ENCODE data around the gene TSHZ2. TPM values are rescaled to one million over a fixed set of nuclear protein-coding genes. Genes with fewer than 3 reads are reported as not detected.

Gene TSHZ2
- polyA plus RNA-seq, 4 donors, result 11.0 to 14.5 (median 14.3) TPM

DNA sequence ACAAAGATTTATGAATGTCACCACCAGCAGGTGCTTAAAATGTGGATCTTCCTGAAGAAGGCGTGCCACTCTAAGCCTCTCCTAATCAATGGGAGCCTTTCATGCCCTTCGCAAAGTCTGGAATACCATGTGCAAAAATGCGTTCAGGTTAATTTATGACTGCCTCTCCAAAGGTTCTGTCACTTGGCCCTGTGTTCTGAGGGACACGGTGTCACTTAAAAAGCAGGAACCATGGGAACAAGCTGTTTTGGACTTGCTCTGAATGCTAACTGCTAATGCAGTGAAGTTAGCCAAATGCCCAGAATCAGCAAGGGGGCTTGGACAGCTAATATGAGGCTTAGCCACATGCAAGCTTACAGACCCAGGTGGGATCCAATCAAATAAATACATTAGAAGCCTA lies 250.3 kb downstream of the TSHZ2 start:
- no peak for DNase-seq (ENCODE audit: low read depth in 4 of 4, low spot score in 2 of 4)

DNA sequence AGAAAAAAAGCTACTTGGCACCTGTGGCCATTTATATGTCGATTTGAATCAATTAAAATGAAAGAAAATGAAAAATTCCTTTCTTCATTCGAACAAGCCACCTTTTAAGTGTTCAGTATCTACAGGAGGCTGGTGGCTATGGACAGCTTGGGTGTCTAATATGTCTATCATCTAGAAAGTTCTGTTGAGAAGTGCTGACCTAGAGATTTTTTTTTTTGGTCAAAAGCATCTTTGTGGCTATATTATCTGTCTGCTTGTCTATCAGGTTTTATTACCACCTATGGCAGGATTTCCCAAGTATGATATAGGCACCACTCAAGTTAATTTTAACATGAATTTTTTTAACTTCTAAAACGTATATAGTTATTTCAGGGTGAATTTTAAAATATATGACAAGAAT lies 250.8 kb downstream of the TSHZ2 start:
- no peak for DNase-seq (ENCODE audit: low read depth in 4 of 4, low spot score in 2 of 4)

DNA sequence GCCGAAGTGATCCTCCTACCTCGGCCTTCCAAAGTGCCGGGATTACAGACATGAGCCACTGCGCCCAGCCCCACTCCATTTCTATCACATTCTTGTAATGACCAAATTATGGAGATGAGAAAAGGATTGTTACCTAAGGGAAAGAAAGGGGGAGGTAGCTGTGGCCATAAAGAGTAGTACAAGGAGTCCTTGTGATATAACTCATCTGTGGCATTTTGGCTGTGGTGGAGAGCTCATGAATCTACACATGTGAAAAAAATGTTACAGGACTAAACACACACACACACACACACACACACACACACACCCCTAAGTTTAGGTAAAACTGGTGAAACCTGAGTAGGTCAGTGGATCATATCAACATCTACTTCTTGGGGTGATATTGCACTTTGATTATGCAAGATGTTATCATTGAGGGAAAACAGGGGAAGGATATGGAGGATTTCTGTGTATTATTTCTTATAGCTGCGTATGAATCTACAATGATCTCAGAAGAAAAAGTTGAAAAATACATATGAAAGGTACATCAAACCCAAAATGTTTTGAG lies 251.5 kb downstream of the TSHZ2 start:
- no peak for DNase-seq (ENCODE audit: low read depth in 4 of 4, low spot score in 2 of 4)

DNA sequence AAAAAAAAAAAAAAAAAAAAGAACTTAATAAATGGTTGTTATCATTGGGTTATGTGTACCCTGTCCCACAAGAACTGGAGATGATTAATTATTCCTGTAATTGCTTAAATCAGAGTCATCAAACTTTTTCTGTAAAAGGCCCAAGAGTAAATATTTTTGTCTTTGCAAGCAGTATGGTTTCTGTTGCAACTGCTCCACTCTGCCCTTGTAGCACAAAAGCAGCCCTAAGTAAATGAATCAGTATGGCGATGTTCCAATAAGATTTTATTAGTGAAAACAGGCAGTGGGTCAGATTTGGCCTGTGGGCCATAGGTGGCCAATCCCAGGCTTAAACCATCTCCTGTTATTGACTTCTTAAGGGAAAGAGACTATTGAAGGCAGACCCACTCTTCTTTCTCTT lies 252.7 kb downstream of the TSHZ2 start:
- DNase-seq (ENCODE audit: low read depth in 4 of 4, low spot score in 2 of 4), result no peak

DNA sequence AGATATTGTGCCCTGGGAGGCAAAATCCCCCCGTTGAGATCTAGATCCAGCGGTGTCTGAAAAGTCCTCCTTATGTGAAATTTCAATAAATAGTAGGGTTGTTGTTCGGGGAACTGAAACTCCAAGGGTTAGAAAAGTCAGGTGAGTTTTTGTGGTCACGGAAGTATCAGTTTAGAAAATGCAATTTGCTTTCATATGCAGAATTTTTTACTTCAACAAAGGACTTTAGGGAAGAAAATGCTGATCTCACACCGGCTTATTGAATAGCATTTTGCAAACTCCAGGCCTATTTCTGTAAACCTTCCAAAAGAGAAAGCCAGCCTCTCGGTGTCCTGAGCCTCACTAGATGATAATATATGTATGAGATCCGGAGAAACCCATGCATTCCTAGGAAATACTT lies 254.7 kb downstream of the TSHZ2 start:
- no peak for DNase-seq (ENCODE audit: low read depth in 4 of 4, low spot score in 2 of 4)

DNA sequence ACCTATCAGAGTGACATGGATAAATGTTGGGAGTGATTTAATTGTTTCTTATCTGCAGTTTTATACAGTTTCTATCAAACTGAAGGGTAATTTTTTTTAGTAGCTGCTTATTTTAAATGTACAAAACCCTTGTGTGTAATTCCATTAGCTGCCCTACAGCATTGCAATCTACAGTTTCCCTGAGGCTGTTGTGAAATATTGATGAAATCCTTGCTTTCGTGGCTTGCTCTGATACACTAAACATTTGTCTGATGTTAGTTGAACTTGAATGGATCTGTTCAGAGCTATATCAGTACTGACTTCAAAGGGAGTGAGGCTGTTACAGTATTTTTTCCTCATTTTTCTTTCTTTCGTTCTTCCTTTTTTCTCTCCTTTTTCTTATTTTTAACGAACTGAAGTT lies 255.4 kb downstream of the TSHZ2 start:
- no peak for DNase-seq (ENCODE audit: low read depth in 4 of 4, low spot score in 2 of 4)

DNA sequence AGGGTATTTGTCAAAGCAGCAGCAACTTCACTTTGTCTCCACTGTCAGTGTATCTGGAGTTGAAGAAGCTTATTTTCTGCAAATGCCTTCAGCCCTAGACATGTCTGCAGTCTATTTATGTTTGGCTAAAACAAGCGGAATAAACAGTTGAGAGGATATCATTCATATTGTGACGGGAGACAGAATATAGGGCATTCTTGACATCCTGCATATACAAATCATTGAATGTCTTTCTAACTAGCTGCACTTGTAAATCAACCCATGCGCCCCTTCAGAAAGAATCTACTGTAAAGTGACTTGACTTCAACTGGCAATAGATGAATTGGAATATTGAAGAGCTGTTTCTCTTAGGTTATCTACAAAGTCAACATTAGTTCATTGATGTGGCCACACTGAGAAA lies 258.9 kb downstream of the TSHZ2 start:
- no peak for DNase-seq (ENCODE audit: low read depth in 4 of 4, low spot score in 2 of 4)

DNA sequence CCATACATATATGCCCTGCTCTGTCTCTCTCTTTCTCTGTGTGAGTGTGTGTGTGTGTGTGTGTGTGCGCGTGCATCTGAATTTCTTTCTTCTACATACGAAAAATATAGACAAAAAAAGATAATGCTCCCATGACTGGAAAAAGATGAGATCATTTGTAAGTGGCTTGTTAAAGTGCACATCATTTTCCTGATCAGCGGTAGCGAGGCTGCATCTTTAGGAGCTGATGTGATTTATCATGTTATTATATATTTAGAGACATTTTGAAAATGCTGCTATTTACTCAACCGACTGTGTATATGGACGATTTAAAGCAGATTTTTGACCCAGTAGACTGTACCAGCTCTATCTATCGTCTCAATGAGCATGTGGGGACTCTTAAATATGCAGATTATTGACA lies 265.3 kb downstream of the TSHZ2 start:
- no peak for DNase-seq (ENCODE audit: low read depth in 4 of 4, low spot score in 2 of 4)

DNA sequence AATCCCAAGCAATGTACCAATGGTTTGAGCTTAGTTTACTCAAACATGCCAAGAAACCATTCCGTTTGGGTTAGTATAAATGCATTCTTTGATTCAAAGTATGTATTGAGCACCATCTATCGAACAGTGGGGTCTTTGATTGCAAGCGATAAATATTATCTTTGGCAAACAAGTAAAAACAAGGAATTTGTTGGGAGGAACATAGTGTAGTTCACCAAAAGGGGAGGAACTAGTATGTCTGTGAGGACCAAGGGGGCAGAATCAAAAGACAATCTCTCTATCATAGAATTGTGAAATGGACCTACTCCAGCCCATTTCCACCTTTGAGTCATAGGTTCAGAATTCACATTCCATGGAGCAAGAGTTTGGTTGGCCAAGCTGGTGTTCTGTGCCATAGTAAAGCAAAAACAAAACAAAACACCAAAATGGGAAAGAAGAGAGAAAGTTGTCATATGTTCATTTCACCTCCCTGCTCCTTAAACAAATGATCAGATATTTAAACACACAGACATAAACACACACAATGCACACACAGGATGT lies 266.0 kb downstream of the TSHZ2 start:
- DNase-seq (ENCODE audit: low read depth in 4 of 4, low spot score in 2 of 4), result no peak

DNA sequence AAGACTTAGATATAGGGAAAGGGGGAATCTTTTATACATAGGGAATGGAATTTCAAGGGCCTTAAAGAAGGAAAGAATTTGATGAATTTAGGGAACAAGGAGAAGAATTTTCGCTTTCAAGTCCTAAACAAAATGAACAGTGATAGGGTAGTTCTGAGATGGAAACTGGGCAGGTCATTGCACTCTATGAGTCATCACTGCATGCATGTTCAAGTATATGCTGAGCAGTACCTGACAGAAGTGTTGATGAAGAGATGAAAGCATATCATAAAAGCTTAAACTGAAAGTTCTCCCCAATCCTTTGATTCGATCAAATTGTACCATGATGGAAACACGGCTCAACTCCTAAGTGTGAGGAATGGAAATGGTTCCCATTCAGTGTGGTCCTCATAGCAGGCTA lies 271.0 kb downstream of the TSHZ2 start:
- no peak for DNase-seq (ENCODE audit: low read depth in 4 of 4, low spot score in 2 of 4)

DNA sequence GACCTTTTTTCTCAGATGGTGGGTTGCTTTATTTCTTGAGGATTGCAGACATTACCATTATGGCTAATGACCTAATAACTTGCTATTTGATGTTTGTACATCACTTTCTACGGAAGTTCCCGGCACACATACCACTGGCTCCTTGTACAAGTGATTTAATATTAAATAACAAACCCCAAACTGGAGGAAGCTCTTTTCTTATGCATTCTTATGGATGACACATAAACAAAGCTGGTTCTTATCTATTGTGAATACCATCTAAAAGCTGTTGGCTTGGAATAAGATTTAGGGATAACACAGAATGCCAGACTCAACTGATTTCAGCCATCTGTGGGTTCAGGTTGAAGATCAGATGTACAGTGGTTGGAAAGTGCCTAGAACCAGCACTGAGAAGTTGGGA lies 272.6 kb downstream of the TSHZ2 start:
- no peak for DNase-seq (ENCODE audit: low read depth in 4 of 4, low spot score in 2 of 4)

DNA sequence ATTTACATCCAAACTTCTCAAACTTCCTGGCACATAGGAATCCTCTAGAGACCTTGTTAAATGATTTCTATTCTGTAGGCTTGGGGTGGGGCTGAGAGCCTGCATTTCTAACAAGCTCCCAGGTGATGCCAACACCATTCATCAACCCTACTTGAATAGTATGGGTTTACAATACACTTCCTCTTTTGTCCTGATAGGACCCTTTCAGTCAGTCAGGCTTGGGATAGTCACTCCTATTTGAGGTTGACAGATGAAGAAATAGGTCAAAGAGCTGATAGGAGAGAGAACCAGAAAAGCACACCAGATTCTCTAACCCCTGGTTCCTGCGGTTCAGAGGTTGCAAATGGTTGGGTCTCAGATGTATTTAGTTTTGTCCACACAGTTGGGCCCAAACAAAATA lies 273.4 kb downstream of the TSHZ2 start:
- no peak for DNase-seq (ENCODE audit: low read depth in 4 of 4, low spot score in 2 of 4)

DNA sequence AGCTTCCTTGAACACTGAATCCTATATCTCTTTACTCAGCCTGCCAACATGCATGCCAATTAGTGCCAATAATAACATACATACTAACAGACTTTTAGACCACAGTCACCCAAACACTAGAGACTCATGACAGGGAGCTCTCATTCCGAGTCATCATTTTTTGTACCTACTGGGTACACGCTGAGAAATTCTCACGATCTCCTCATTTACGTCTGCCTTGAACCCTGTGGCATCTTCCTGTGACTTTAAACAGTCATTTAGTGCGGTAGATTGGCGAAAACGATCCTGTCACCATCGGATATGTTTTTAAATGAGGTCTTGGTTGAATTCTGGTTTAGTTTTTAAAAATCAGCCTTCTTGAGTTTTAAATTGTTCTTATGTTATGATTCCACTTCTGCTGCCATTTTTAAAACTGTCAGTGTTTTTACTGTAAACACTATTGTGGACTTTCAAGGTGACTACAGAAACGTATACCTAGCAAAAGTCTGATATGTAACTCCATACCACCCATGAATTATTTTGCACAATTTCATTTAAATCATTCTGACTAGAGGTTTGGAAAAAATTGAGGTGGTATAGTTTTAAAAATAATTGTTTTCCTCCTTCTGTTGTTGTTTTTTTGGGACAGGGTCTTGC lies 275.4 kb downstream of the TSHZ2 start:
- DNase-seq (ENCODE audit: low read depth in 4 of 4, low spot score in 2 of 4), result no peak

DNA sequence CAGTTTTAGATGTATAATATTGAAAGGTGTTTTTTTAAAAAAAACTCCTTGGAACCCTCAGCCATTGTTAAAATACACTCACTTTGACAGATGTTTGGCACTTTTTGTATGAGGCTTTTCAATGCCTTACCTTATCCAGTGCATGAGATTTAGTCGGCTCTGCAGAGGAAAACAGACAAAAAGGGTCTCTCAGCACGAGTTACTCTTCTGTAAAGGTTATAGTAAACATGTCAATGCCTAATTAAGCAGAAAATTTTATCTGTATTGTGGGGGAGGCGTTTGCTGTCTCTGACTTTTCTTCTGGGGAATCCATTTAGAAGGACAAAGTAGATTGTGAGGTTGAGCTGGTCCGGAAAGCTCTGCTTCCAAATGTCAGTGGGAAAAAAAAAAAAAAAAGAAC lies 278.3 kb downstream of the TSHZ2 start:
- no peak for DNase-seq (ENCODE audit: low read depth in 4 of 4, low spot score in 2 of 4)

DNA sequence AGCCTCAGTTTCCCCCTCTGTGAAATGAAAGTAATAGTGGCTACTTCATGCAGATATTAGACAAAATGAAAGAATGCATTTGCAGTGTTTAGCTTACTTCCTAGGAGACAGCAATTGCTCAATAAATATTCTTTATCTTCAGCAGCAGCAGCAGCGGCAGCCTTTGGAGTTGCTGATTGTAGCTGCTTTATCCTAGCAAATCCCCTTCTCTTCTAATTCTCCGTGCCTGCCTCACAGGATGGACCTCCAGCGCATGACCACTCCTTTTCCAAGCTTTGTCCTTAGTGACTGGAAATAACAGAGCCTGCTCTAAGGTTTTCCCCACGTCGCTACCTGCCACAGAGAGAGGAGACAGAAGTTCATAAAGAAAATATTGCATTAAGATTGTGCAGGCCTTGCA lies 279.8 kb downstream of the TSHZ2 start:
- no peak for DNase-seq (ENCODE audit: low read depth in 4 of 4, low spot score in 2 of 4)

DNA sequence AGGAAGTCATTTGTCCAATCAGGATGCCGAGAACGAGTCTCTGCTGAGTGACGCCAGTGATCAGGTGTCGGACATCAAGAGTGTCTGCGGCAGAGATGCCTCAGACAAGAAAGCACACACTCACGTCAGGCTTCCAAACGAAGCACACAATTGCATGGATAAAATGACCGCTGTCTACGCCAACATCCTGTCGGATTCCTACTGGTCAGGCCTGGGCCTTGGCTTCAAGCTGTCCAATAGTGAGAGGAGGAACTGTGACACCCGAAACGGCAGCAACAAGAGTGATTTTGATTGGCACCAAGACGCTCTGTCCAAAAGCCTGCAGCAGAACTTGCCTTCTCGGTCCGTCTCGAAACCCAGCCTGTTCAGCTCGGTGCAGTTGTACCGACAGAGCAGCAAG lies 281.5 kb downstream of the TSHZ2 start:
- DNase-seq (ENCODE audit: low read depth in 4 of 4, low spot score in 2 of 4), result no peak

DNA sequence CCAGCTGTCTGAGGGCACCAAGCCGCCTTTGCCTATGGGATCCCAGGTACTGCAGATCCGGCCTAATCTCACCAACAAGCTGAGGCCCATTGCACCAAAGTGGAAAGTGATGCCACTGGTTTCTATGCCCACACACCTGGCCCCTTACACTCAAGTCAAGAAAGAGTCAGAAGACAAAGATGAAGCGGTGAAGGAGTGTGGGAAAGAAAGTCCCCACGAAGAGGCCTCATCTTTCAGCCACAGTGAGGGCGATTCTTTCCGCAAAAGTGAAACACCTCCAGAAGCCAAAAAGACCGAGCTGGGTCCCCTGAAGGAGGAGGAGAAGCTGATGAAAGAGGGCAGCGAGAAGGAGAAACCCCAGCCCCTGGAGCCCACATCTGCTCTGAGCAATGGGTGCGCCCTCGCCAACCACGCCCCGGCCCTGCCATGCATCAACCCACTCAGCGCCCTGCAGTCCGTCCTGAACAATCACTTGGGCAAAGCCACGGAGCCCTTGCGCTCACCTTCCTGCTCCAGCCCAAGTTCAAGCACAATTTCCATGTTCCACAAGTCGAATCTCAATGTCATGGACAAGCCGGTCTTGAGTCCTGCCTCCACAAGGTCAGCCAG lies 283.0 kb downstream of the TSHZ2 start:
- DNase-seq (ENCODE audit: low read depth in 4 of 4, low spot score in 2 of 4), result no peak

DNA sequence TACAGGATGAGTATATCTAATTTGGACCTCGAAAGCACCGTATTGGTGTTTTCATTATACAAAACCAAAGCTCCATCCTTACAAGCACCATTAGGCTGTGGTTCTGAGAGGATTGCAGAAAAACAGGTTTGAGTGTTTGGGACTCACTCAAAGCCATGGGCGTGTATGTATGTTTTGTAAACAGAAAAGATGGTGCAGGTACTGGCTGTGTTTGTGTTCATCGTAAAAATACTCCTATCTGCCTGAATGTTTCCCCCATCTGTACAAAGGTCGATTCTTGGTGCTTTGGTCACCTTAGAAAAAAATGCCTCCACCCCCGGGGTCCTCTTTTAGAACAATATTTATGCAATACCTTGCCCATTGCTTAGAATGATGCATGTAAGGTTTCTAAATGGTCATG lies 286.6 kb downstream of the TSHZ2 start:
- DNase-seq (ENCODE audit: low read depth in 4 of 4, low spot score in 2 of 4), result no peak

DNA sequence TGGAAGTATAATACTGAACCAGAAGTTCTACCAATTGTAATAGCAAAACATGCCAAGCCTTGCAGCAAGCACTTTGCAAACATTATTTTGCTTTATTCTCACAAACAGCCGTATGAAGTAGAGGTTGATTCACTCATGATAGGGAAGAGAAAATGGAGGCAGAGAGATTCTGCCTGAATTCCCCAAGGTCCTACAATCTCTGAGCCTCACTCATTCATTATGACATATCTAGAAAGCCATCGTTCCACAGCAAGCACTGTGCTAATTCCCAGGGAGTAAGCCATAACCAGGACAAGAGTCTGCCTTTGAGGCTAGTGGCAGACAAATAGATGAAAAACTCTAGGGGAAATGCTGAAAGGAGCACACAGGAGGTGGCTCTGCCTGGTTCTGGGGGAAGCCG lies 288.0 kb downstream of the TSHZ2 start:
- DNase-seq (ENCODE audit: low read depth in 4 of 4, low spot score in 2 of 4), result no peak

DNA sequence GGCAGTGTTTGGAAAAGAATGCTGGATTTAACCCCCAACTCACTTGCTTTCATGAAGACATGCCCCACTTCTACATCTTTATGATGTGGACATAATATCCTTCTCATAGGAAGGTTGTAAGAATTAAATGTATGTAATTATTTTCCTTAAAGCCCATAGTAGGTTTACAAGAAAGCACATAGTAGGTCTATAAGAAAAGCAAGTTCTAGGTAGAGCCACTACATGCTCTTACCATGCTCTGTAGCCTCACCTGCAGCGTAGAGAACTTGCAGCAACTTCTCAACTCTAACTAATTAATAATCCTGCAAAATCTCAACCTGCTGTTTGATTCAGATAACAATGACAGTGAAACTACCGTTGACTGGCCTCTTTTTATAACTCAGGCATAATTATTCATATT lies 288.4 kb downstream of the TSHZ2 start:
- DNase-seq (ENCODE audit: low read depth in 4 of 4, low spot score in 2 of 4), result no peak

DNA sequence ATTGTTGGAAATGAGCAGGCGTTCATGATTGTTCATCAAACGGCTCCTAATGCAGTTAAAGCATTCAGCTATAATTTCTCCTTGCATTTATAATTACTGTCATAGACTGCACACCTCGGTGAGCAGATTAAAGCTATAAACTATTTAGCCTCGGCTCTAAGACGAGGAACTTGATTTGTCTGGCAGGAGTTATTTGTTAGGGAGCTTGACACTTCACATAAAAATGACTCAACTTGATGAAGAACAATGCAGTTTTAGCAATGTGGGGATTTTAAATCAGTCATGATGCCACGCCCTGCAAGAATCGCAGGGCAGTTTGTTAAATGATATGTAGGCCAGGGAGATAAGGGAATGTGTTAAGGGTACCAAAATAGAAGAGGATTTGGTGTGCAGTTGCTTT lies 290.2 kb downstream of the TSHZ2 start:
- no peak for DNase-seq (ENCODE audit: low read depth in 4 of 4, low spot score in 2 of 4)
